ENCODE measurements around the gene UBAC1.

DNA sequence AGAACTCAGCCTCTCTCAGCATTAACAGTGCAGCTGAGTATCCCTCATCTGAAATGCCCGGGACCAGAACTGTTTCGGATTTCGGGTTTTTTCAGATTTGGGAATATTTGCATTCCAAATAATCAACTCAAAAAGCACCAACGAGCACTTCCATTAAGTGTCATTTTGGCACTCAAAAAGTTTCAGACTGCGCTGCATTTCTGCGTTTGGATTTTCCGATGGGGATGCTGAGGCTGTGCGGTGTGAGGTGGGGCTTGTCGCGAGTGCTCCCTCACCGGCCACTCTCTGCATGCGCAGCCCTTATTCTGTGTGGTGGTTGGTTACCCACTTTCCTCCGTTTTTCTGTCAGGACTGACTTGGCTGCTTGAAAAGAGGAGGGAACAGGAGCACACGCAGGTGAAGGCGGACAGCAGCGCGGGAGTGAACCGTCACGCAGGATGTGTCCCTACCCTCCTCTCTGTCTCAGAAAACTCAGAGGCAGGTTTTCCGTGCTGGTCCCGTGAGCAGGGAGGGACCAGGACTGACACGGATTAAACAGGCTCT lies 8.4 kb downstream of the UBAC1 start:
- TF ChIP-seq, protein P1, sequence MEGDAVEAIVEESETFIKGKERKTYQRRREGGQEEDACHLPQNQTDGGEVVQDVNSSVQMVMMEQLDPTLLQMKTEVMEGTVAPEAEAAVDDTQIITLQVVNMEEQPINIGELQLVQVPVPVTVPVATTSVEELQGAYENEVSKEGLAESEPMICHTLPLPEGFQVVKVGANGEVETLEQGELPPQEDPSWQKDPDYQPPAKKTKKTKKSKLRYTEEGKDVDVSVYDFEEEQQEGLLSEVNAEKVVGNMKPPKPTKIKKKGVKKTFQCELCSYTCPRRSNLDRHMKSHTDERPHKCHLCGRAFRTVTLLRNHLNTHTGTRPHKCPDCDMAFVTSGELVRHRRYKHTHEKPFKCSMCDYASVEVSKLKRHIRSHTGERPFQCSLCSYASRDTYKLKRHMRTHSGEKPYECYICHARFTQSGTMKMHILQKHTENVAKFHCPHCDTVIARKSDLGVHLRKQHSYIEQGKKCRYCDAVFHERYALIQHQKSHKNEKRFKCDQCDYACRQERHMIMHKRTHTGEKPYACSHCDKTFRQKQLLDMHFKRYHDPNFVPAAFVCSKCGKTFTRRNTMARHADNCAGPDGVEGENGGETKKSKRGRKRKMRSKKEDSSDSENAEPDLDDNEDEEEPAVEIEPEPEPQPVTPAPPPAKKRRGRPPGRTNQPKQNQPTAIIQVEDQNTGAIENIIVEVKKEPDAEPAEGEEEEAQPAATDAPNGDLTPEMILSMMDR (IDR thresholded peaks at IDR 0.05): no peak
- TF ChIP-seq MAX (CRISPR knock-in tag; IDR thresholded peaks at IDR 0.05) (no peak), CREB1 (CRISPR knock-in tag; IDR thresholded peaks at IDR 0.05) (no peak)
- TF ChIP-seq, protein P2, sequence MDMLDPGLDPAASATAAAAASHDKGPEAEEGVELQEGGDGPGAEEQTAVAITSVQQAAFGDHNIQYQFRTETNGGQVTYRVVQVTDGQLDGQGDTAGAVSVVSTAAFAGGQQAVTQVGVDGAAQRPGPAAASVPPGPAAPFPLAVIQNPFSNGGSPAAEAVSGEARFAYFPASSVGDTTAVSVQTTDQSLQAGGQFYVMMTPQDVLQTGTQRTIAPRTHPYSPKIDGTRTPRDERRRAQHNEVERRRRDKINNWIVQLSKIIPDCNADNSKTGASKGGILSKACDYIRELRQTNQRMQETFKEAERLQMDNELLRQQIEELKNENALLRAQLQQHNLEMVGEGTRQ (CRISPR knock-in tag; IDR thresholded peaks at IDR 0.05): no peak

Data from WTC11 (cell line).